HG02610 (cell line): ENCODE results near the gene YBX3.

Source experiments
- ATAC-seq: cut with Tn5 transposase; IDR thresholded peaks from one replicate; pipeline ENCODE4 v1.9.1; 2021; ENCODE audit warnings: mild to moderate bottlenecking, moderate library complexity; ENCODE audit not compliant: unreplicated experiment

YBX3 gene

GRCh38 chr12:10722502-10722904 is 620 bp downstream of the YBX3 start:
- peak; percentile 46 for ATAC-seq

DNA sequence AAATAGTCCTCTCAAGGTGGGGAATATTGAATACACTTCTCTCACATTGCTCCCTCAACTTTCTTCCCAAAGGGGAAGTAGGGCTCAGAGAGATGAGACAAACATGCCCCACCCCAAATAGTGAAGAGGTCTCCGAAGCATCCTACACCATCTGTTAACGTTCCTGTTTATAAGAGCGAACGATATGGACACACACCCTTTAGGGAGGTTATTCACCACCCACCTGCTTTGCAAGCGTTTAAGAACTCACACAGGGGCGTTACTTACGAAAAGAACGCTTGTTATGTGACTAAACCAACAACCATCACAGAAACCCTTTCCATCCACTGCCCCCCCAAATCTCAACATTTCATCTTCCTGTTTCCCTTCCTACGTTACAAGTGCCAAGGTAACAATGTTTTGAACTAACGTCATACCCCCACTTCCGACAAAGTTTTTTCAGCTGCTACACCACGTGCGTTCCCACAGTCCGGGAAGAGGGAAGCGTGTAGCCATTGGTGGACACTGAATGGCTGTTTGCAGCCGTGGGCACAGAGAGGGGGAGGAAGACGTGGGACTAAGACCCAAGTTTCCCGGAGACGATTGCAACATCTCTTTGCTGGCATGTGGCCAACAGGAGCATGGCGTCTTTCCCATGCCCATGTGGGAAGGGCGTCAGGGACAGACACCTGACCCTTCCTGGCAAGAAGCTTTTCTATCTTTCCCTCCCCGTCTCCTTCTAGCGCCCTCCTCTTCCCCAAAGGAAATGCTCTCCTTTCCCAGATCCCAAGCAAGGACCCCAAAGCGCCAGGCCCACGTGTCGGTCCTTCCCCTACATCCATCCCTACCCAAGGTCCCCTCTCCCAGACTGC is 1.2 kb downstream of the YBX3 start:
- peak; percentile 31 for ATAC-seq

GRCh38 chr12:10720974-10721650 is 2.0 kb downstream of the YBX3 start:
- no peak for ATAC-seq

DNA sequence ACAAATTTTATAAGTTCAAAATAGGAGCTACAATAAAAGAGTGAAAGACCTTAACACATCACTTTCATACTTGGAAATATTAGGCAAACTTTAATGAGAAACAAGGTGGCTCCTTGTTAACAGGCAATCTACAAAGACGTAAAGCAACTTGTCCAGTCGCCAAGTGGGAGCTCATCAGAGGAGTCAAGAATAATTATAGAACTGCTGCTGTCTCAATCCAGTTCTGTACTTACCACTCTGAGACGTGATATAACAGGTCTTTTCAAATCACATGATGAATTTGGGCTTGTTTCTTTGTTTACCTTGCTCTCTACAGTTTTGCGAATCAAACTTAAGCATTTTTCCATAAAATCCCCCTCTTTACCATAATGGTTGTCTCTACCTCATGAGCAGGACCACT is 3.6 kb downstream of the YBX3 start:
- no peak for ATAC-seq

DNA sequence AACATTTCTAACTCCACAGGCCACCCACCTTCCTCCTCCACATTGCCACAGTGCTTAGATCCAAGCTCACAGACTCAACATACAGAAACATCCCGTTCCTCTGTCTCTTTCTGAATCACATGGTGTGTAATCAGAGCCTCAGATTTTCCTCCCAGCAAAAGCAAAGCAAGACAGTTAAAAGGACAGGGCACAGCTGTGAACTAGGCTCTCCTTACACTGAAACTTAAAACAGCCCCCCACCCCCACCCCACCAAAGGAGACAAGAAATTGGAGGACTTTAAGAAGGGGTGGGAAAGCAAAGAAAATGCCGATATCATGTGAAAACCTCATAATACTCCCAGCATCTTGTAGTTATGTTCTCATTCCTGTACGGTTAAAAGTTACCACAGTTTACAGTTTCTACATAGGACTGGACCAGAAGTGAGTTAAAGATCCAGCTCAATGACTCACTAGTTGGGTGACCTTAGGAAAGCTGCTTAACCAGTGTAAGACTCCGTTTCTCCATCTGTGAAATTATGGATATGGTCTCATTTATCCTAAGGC is 4.8 kb downstream of the YBX3 start:
- no peak for ATAC-seq

- no peak for ATAC-seq
These were observed 5.7 kb downstream of the YBX3 start for GRCh38 chr12:10717410-10717809.

DNA sequence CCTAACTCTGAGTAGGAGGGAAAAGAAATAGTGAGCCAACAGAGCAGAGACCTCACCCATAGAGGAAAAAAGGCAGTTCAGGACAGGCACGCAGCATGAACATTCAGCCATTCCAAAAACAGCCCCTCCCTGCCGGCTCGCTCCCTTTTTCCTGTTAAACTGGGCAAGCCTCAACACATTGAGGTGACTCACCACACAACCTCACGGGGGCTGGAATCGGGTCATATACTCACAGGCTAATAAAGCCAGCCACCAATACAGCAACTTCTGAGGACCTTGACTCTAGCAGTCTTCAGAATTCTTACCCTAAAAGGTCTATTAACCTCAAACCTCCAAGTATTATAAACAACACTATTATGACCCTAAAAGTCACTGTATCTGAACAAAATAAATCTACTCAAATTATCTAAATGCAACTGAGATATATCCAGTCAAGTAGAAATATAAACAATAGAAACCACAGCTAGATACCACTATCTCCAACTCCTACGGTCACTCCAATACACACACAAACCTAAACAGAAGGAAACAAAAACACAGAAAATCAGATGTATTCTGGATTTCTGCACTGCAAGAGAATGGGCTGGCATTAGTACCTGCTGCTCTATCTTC is 6.3 kb downstream of the YBX3 start:
- no peak for ATAC-seq

DNA sequence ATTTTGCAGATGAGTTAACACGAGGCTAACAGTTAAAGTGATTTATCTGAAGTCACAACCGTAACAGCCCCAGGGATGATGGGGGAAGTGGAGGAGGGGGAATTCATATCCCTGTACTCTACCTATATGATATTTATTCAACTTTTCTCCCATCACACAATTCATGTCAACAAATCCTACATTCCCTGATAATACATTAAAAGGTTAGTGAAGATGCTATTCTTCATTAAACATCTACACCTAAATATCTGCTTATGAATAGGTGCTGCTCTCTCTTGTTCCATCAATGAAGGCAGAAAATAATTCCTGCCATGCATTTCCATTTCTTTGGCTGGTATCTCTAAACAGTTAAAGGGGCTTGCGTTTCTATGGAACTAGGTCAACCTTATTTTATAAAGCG is 6.8 kb downstream of the YBX3 start:
- no peak for ATAC-seq

- no peak for ATAC-seq
These were observed 7.6 kb downstream of the YBX3 start for GRCh38 chr12:10715491-10715890.

DNA sequence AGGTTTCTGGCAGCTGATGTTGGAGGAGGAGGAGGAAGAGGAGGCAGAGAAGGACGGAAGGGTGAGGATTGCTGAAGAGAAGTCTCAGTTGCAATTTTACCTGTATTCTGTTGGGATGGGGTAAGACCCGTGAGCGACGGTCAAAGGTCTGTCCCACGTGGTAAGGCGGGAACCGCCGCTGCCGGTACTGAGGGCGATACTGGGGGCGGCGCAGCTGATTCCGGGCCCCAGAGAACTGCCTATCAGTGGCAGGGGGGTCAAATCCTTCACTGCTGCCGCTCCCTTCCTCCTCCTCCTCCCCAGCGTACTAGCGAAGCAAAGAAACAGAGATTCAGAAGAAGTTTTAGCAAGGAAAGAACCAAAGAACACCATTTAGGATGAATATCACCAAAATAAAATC is 13.3 kb downstream of the YBX3 start:
- no peak for ATAC-seq

- no peak for ATAC-seq
These were observed 14.3 kb downstream of the YBX3 start for GRCh38 chr12:10708862-10709261.

GRCh38 chr12:10705655-10706054 is 17.5 kb downstream of the YBX3 start:
- no peak for ATAC-seq

DNA sequence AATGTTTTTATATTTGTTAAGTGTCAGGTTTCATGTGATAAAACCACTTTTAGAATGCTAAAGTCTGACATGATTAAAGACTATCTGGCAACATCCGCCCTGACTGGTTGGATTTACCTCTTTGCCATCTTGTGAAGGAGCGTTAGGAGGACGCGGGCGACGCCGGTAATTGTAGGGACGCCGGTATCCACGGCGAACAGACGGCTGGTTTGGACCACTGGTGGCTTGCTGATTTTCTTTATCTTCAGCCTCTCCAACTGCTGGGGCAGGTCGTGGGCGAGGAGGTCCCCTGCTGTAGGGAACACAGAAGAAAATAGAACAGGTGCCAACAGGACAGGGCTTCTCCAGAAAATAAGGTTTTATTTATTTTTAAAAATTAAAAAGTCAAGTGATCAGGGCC is 21.3 kb downstream of the YBX3 start:
- ATAC-seq = no peak

GRCh38 chr12:10701131-10701681 is 21.9 kb downstream of the YBX3 start:
- ATAC-seq = peak; percentile 62

DNA sequence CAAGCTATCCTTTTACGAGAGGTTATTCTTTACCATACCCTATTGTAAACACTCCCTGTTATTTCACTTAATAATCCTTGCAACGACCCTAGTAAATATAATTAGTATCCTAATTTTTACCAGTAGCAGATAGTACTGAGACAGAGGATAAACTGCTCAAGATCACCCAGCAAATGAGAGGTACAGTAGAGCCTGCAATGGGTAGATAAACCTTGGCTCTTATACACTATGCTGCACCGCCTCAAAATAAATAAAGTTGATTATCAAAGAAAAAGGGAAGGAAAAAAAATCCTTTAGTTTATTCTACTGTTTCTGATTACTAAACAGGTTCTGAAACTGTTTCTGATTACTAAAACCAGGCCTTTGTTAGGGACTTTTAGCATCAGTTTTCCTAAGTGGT is 22.5 kb downstream of the YBX3 start:
- ATAC-seq = peak; percentile 29

GRCh38 chr12:10697862-10698261 is 25.3 kb downstream of the YBX3 start:
- no peak for ATAC-seq

- ATAC-seq = no peak
These were observed 26.0 kb downstream of the YBX3 start for GRCh38 chr12:10697156-10697555.

GRCh38 chr12:10690906-10691305 is 32.2 kb downstream of the YBX3 start:
- ATAC-seq = no peak

- no peak for ATAC-seq
These were observed 34.0 kb downstream of the YBX3 start for GRCh38 chr12:10689146-10689545.

GRCh38 chr12:10688042-10688441 is 35.1 kb downstream of the YBX3 start:
- no peak for ATAC-seq

GRCh38 chr12:10673659-10674384 is 49.3 kb downstream of the YBX3 start, which contains the start of gene STYK1:
Gene STYK1, minus strand, starts transcription at chr12:10674052. Its CDS starts 39,434 bp downstream, at chr12:10634618.
- peak; percentile 82 for ATAC-seq
